ENCODE data around the gene GALC.

Gene GALC

DNA sequence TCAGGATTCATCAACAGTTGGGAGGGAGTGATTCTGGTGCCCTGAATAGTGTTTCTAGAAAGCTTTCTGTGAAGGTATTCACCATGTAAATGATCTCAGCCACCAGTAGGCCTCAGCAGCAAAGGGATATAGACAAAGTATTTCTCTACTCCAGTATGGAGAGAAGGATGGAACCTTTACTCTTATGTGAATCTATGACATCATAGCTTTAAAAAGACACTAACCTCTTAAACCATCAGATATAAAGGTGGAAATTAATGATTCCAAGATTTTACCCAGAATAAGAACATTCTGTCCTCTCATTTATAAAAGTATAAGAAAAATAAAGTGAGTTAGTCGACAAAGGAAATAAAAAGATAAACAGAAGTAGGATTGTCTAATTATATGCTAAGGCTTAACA is 16.5 kb upstream of the GALC start:
- ChIA-PET CTCF (interaction anchor here (0.9 to 1.6 kb wide), 3 partner anchors 13 to 180 kb away, joined by 3 to 6 read pairs (median 5); no protein-coding TSS in a partner anchor), POLR2A (no interaction called here)
- DNase-seq (ENCODE audit: extremely low spot score), result no peak
- TF ChIP-seq, protein P1, sequence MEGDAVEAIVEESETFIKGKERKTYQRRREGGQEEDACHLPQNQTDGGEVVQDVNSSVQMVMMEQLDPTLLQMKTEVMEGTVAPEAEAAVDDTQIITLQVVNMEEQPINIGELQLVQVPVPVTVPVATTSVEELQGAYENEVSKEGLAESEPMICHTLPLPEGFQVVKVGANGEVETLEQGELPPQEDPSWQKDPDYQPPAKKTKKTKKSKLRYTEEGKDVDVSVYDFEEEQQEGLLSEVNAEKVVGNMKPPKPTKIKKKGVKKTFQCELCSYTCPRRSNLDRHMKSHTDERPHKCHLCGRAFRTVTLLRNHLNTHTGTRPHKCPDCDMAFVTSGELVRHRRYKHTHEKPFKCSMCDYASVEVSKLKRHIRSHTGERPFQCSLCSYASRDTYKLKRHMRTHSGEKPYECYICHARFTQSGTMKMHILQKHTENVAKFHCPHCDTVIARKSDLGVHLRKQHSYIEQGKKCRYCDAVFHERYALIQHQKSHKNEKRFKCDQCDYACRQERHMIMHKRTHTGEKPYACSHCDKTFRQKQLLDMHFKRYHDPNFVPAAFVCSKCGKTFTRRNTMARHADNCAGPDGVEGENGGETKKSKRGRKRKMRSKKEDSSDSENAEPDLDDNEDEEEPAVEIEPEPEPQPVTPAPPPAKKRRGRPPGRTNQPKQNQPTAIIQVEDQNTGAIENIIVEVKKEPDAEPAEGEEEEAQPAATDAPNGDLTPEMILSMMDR (IDR thresholded peaks at IDR 0.05; ENCODE audit: control extremely low read depth, extremely low read depth, low read depth, missing control alignments), result no peak

DNA sequence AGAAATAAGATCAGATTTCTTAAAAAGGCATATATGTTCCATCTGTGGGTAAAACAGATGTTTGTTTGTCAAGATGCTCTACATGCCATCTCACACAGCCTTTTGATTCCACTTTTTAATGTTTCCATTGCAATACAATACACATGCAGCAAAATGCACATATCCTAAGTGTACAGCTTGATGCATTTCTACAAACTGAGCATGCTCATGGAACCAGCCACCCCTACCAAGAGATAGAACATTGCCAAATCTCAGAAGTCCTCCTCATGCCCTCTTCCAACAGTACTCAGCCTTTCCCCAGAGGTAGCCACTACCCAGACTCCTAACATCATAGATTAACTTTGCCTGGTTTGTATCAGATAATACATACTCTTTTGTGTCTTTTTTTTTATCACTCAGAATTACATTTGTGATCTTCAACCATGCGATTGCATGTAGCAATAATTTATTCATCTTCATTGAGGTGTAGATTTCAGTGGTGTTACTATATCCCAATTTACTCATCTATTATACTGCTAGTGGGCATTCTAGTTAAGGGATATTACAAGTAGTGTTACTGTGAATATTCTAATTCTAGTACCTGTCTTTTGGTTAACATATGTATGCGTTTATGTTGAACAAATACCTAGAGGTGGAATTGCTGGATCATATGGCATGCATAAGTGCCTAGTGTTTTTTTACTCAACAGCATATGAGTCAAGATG is 15.2 kb upstream of the GALC start:
- POLR2A ChIA-PET, result no interaction called here
- DNase-seq (ENCODE audit: extremely low spot score), result no peak
- TF ChIP-seq, protein P1 (IDR thresholded peaks at IDR 0.05; ENCODE audit: control extremely low read depth, extremely low read depth, low read depth, missing control alignments), result no peak
- CTCF ChIA-PET, result interaction anchor here (1.1 to 1.7 kb wide), 3 partner anchors 9 to 14 kb away, joined by 3 to 6 read pairs (median 3); no protein-coding TSS in a partner anchor

DNA sequence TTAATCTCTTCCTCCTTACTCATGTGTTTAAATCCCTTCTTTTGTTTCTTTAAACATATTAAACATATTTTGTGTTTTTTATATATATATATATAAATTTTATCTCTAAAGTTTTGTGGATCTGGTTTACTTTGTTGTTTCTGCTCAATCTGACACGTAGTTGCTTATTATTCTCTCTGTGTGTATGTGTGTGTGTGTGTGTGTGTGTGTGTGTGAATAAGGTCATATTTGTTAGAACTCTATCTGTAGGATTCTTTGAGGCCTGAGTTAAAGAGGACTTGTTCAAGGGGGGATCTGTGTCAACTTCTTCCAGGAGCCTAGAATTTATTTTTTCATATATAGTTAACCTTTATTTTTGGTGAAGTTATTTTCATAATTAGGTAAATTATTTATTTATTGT is 14.6 kb upstream of the GALC start:
- ChIA-PET CTCF (interaction anchor here (1.1 to 1.7 kb wide), 3 partner anchors 10 to 15 kb away, joined by 3 to 5 read pairs (median 3); partner anchors contain the start of gene GALC), POLR2A (no interaction called here)
- TF ChIP-seq, protein P1 (IDR thresholded peaks at IDR 0.05; ENCODE audit: control extremely low read depth, extremely low read depth, low read depth, missing control alignments), result no peak
- no peak for DNase-seq (ENCODE audit: extremely low spot score)

DNA sequence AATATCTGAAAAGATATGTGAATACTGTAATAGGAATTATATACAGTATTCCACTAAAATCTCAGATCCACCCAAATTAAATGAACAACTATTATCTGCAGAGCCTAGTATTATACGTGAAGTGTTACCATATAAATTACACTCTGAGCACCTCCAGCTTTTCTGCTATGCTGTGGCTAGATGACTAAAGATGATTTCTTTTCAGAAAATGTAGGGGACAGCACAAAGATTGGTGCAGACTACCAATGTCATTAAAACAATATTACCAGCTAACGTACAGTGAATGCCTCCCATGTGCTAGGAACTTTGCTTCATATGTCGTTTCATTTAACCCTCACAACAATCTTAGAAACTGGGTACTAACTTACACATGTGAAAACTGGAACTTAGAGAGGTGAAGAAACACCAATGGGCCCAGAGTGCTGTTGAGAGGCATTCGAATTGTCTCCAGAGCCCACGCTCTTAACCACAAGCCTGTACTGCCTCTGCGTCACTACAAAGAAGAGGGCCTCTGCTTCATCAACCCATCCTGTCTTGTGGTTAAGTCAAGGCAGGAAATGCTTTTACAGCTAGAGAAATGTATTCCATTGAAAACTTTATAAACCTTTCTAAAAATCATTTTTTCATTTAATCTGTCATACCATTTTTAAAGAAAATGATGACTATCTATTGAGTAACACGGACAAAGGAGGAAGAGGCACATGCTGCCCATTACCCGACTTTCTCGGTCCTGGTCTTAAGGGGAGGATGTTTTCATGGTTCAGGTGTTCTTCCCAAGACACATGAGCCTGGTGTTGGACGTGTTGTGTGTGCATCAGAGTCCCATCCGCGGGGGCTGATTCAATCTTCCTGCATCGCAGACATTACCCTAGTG is 13.2 kb upstream of the GALC start:
- TF ChIP-seq, protein P1 (IDR thresholded peaks at IDR 0.05; ENCODE audit: control extremely low read depth, extremely low read depth, low read depth, missing control alignments), result no peak
- ChIA-PET CTCF (interaction anchor here (1.0 to 2.0 kb wide), 6 partner anchors 9 to 184 kb away, joined by 3 to 10 read pairs (median 5); partner anchors contain the start of gene GALC), POLR2A (no interaction called here)
- peak; percentile 37 for DNase-seq (ENCODE audit: extremely low spot score)

DNA sequence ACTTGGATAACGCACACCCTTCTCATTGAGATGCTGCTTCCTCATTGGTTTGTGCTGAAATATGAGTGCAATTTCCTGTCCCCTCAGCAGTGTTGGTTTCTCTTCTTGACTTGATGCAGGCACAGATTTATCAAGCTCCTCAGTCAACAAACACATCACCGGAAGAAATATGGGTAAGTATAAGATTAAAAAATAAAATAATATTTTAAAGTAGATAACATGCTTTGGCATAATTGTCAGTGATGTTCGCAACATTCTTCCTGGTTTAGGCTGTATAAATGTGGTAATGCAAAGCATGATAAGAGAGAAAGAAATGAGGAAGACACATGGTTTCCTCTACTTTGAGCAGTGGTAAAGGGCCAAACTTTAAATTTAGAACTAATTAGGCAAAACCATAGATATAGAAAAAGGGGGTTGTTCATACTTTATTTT is 12.1 kb upstream of the GALC start, which contains the start of gene GPR65:
Gene GPR65 (plus strand): TSS at position 86 of the 432 bp plus-strand sequence. CDS start 5,713 bp downstream, outside the sequence.
- peak; percentile 23 for DNase-seq (ENCODE audit: extremely low spot score)
- TF ChIP-seq, protein P1 (IDR thresholded peaks at IDR 0.05; ENCODE audit: control extremely low read depth, extremely low read depth, low read depth, missing control alignments), result no peak
- ChIA-PET POLR2A (interaction anchor here (0.5 to 0.9 kb wide), 2 partner anchors 10 to 177 kb away, joined by 3 to 6 read pairs; no protein-coding TSS in a partner anchor), CTCF (interaction anchor here (1.2 to 2.0 kb wide), 4 partner anchors 10 to 185 kb away, joined by 3 to 10 read pairs (median 4); partner anchors contain the start of gene GALC)

DNA sequence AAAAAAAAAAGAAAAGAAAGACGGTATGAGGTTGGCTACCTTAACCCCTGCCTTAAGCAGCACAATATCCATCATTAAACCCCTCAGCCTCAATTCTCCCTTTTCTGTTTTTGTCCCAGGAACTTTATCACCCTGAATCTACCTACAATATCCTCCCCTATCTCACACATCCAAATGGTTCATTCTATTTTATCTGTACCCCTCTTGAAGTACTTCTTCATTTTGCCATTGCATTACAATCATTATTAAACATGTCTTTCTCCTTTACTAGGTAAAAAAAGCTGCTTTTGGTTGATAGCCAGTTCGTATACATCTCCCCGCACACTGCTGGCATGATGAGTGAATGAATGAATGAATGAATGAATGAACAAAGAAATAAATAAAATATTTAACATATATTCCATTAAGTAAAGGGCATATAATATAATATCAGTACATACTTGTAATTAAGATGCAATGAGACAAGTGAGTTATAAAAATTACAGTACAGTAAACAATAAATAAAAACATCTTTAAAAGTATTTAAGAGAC is 11.6 kb upstream of the GALC start:
- ChIA-PET POLR2A (interaction anchor here (0.7 to 0.9 kb wide), 2 partner anchors 9 to 12 kb away, joined by 3 to 6 read pairs; no protein-coding TSS in a partner anchor), CTCF (interaction anchor here (0.9 to 1.5 kb wide), 4 partner anchors 10 to 185 kb away, joined by 3 to 4 read pairs (median 4); partner anchors contain the start of gene GALC)
- DNase-seq (ENCODE audit: extremely low spot score), result no peak

More for the DNA sequence above, 11.6 kb upstream of the GALC start:
- TF ChIP-seq, protein P1 (IDR thresholded peaks at IDR 0.05; ENCODE audit: control extremely low read depth, extremely low read depth, low read depth, missing control alignments), result no peak

Measured in GM10248 (cell line).